NCI-H2227 (cell line): ENCODE results near the gene COL13A1.

Experiments
- DNase-seq: peaks from one replicate; lab custom pipeline; 2025; ENCODE audit not compliant: unreplicated experiment; lab: John Stamatoyannopoulos, UW

The COL13A1 gene

DNA sequence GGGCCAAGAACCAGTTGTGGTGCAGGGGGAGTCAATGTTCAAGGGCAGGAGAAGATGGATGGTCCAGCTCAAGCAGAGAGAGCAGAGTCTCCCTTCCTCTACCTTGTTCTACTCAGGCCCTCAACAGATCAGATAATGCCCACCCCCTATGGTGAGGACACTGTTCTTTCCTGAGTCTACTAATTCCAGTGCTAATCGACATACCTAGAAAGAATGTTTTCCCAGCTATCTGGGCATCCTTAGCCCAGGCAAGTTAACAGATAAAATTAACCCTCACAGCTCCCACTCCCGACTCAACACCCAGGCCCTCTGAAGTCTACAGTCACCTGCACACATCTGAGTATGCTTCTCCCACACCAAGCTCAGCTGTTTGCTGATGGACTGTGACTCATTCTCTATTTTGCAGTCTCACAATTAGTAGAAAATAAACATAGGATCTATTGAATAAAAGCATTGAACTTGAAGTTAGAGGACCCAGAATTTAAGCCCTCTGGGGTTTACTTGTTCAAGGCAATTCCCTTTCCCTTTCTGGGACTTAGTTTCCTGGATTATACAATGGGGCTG is 17.1 kb downstream of the COL13A1 start:
- no peak for DNase-seq

DNA sequence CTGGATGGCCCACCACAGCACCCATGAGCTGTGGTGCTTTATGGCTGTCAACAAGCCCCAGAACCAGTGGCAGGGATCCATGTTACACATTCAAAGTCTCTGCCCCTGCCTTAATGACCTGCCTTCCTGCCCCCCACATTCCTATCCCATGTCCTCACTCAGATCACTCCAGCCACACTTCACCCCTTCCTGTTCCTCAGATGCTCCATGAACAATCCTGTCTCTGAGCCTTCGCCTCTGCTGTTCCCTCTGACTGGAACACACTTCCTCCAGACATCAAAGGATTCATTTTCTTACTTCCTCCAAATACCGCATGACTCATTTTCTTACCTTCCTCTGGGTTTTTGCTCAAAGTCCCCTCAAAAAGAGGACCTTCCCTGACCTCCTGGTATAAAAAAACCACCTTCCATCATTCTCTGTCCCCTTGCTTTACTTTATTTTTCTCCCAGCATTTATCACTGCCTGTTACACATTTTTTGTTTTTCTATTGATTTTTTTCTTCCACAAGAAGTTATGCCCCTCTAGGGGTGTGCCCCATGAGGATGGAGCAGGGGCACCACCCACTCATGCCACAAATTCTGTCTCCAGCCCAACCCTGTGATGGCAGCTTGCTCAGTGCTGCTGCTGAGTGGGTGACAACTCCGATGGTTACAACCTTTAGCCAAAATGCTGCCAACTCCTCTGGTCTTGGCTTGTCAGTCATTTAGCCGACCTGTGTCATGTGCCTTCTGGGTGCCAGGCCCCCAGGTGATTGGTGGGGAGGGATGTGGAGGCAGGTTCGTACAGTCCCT is 18.2 kb downstream of the COL13A1 start:
- DNase-seq = no peak

DNA sequence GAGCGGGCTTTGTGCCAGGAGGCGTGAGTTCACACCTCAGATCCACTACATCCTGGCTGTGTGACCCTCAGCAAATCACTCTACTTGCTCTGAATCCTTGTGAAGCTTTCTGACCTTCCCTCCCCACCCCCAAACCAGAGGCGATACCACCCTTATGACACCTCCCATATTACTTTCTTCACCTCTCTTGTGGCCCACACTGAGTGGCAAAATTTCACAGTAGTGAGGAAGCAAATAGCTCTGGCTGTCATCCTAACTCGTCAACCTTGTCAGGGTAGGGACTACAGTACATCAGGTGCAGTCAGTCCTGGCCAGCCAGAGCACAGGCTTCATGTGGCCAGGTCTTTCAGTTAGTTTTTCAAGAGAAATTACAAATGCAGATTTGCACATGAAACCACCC is 19.1 kb downstream of the COL13A1 start:
- no peak for DNase-seq

GRCh38 chr10:69825604-69826003 is 23.9 kb downstream of the COL13A1 start:
- no peak for DNase-seq

GRCh38 chr10:69826094-69826493 is 24.4 kb downstream of the COL13A1 start:
- DNase-seq = no peak

DNA sequence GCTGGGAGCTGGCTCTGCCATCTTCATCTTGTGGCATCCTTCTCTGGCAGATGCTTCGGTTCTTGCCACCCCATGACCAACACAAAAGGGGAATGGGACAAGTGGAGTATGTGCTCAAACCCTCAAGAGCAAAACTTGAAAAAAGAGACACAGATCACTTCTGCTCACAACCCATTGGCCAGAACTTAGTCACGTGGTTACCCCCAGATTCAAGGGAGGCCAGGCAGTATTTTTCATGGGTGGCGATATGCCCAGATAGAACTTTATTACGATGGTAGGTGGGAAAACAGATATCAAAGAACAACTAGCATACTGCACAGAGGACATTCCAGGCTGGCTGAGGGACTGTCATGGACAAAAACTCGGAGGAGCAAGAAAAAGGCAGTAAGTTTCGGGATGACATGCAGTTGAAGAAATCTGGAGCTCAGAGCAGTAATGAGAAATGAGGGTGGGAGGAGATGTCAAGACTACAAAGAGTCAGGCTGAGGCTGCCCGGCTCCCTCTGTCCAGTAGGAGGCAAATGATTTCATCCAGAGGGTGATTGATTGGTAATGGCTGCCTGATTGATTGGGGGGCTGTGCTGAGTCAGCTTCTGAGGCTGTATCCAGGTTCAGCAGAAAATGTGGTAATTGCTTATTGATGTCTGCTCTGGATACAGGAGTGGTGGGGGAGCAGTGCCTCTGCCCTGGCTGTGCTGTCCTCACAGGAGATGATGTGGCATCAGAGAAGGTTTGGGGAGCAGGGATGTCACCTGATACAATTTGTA is 25.3 kb downstream of the COL13A1 start:
- DNase-seq = no peak

GRCh38 chr10:69828144-69828870 is 26.6 kb downstream of the COL13A1 start:
- no peak for DNase-seq

- no peak for DNase-seq
These were observed 28.1 kb downstream of the COL13A1 start for GRCh38 chr10:69829775-69830174.

DNA sequence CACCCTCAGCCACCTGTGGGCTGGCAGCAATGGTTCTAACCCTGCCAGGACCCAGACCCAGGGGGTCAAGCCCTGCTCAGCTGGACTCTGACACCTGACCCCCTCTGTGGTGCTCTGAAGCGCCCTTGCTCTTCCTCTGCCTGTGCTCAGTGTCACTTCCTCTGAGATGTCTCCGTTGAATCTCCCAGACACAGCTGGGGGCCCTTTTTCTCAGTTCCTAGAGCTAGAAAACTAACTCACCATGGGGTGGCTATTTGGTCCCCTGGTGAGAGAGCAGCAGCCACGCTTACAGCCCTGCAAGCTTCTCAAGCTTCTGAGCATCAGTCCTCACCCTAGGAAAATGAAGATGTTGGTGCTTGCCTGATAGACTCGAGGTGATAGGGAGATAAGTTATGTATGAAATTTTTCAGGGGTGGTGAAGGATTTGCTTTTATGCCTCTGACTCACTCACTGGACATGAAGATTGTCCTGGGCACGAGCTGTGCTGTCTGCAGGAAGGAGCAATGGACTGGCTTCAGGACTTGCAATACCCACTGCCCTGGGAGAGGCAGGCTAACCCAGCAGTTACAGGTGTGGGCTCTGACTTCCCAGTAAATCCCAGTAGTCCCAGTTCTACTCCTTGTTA is 29.6 kb downstream of the COL13A1 start:
- DNase-seq = no peak

DNA sequence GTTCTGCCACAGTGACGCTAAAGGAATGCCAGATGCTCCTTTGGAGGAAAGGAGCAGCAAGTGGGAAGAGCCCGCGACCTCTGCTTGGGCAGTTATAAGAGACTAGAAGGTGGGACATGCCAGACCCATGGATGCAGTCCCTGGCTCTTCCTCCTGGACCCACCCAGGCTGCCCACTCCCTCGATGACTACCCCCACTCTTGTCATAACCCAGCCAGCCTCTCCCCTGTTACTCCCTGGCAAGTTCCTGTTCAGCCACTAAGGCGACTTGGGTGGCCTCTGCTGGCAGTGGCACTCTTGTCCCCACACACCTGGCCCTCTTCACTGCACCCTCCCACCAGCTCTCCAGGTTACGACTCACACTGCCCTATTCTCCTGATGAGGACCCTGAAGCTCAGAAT is 33.5 kb downstream of the COL13A1 start:
- no peak for DNase-seq

DNA sequence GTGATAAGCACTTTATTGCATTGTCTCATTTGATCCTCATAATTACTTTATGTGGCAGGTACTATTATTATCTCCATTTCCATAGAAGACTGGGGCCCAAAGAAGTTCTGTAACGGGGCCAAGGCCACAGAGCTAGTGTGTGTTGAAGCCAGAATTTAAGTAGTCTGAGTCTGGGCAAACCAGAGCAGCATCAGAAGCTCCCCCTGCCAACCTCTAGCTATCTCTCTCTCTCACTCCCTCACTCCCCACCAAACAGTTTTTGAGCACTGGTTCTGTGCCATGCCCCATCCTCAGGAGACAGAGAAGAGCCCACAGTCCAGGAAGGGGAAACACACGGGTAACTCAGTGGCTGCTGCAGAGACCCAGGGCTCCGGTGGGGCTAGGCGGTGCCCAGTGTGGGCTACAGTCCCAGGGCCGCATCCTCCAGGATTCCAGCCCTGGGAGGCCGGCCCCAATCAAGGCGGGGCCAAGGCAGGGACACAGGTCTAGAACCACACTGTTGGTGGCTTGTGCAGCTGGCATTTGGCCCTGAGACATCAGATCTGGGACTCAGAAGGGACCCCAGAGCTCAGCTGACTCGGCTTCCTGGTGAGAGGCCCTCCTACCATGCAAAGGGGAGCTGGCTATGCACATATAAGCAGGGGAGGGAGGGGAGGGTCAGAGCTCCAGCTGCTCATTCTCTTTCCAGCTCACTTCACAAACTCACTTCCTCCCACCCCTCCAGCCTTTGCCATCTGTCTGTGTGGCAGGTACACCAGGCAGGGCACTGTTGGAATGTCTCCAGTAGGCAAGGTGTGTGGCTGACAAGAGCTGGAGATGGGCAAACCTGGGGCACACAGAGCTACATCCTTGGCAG is 34.4 kb downstream of the COL13A1 start:
- no peak for DNase-seq

- DNase-seq = no peak
These were observed 35.0 kb downstream of the COL13A1 start for GRCh38 chr10:69836731-69837030.

DNA sequence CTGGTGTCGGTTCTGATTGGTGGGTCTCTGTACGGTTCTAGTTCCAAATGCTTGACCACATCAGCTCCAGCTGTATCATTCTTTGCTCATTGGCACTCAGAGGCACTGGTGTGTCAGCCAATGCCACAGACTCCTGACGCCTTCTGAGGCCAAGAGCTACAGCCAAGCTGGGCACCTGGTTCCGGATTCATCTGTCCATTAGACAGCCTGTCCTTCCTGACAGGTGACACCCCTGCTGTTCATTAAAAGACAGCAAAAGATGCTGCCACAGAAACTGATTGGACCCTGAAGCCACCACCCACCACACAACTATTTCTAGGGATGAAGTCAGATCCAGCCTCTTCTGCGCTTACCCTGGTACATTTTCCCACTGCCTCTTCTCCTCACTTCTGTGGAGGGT is 35.6 kb downstream of the COL13A1 start:
- DNase-seq = no peak

DNA sequence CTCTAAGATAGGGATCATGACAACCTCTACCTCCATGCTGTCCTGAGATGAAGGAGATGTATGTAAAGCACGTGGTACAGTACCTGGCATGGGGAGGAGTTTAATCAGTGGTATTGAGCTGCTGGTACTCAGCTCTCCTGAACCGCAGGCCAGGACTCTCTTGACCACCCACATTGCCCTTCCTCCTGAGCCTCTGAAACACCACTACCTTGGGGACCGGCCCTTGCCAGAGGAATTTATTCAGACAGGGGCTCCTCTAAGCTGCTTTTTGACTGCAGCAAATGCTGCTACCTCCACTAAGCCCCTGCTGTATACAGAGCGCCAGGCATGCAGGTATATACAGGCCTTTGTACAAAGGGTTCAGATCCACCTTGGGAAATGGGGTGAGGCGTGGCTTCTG is 36.7 kb downstream of the COL13A1 start:
- no peak for DNase-seq

GRCh38 chr10:69838853-69839252 is 37.1 kb downstream of the COL13A1 start:
- DNase-seq = no peak

GRCh38 chr10:69839696-69840345 is 38.1 kb downstream of the COL13A1 start:
- no peak for DNase-seq

DNA sequence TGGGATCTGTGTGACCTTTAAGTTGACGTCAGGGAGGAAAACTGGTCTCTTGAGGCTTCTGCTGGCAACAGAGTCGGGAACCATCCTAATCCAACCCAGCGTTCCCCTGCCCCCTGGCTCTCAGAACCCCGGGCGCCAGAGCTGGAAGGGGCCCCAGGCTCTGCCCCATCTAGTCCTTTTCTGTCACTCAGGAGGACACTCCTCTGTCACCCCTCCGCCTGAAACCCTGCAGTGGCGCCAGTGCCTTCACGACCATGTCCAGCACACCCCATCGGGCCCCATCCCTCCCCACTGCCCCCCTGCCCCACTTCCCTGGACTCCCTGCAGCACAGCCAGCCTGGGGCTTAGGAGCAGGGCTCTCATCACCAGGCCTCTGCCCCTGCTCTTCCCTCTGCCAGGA is 39.1 kb downstream of the COL13A1 start:
- no peak for DNase-seq

DNA sequence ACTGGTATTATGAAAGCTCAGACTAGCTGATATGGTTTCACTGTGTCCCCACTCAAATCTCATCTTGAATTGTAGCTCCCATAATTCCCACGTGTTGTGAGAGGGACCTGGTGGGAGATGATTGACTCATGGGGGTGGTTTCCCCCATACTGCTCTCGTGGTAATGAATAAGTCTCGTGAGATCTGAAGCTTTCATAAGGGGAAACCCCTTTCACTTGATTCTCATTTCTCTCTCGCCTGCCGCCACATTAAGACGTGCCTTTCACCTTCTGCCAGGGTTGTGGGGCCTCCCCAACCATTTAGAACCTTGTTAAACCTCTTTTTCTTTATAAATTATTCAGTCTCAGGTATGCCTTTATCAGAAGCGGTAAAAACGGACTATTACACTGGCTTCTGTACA is 40.3 kb downstream of the COL13A1 start:
- no peak for DNase-seq

- DNase-seq = no peak
These were observed 41.2 kb downstream of the COL13A1 start for GRCh38 chr10:69842882-69843281.

- no peak for DNase-seq
These were observed 42.2 kb downstream of the COL13A1 start for GRCh38 chr10:69843923-69844322.
